Measurements from ENCODE around the gene PFDN6.

Gene PFDN6

DNA sequence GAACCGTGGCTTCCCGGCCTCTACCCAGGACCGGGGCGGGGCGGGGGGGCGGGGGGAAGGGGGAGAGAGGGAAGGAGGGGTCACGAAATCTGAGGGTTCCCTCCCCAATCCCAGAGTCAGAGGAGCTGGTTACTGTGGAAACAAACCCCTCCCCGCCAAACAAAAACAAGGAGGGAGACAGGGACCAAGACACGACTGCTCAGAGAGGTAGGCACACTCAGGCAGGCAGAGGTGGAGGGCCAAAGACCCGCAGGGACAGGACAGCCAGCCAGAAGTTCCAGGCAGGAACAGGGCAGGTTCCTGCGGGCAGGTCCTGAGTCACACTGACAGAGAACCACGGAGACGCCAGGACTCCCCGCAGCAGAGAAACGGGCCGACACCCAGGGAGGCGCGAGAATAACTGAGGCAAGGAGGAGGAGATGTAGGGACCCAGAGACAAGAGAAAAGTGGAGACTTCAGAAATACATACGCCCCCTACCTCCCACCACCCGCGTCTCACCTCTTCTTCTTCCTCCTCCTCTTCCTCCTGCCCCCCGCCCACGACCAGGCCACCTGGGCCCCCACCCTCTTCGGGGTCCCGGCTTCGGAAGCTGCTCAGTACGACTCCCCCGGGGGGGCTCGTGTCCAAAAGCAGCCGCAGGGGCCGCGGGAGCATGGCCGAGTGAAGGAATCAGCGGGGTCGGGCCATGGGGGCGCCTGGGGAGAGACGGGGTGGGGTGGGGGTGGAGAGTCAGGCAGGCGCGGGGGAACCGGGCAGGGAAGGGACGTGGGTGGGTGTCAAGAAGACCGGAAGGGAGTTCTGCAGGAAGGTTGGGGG is 8.8 kb downstream of the PFDN6 start:
- H3K4me1 Mint-ChIP-seq (ENCODE audit: low read depth) = peaks cover 38% of the 10 kb centered on the region
- peak overlapping the region; percentile 98 for H3K4me3 Mint-ChIP-seq
- H3K27ac Mint-ChIP-seq = peak overlapping the region; percentile 98

DNA sequence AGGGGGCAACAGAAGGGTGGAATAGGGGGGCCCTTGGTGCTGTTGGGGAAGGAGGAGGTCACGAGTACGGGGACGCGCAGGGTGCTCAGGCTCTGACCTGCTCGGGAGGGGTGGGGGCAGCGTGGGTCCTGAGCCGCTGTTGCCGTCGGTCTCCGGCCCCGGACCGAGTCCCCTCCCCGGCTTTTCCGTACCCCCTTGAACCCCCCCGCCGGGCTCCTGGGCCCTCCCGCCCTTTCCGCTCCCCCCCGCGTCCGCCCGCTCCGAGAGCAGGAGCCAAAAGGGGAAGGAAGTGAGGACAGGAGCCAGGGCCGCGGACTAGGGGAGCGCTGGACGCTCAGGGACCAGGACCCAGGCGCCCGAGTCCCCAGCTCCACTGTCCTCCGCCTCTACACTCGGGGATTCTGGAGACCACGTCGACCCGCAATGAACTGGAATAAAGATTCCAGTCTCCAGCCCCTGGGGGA is 9.4 kb downstream of the PFDN6 start, which contains the start of gene RGL2:
Gene RGL2 (minus strand): TSS at position 170 of the 464 bp plus-strand sequence. CDS start 332 bp downstream, outside the sequence.
- H3K9me3 Mint-ChIP-seq = no peaks in the 10 kb centered on the region
- H3K4me3 Mint-ChIP-seq = peak within 1 kb of the TSS; percentile 98
- H3K36me3 Mint-ChIP-seq (ENCODE audit: low read depth) = peaks cover 40% of the 10 kb centered on the region
- H3K27ac Mint-ChIP-seq = peak within 1 kb of the TSS; percentile 98
- H3K4me1 Mint-ChIP-seq (ENCODE audit: low read depth) = peaks cover 41% of the 10 kb centered on the region
- H3K27me3 Mint-ChIP-seq = no peaks in the 10 kb centered on the region

More for the DNA sequence above, 8.8 kb downstream of the PFDN6 start:
- Mint-ChIP-seq H3K9me3 (no peaks in the 10 kb centered on the region), H3K27me3 (no peaks in the 10 kb centered on the region), H3K36me3 (ENCODE audit: low read depth) (peaks cover 35% of the 10 kb centered on the region)

DNA sequence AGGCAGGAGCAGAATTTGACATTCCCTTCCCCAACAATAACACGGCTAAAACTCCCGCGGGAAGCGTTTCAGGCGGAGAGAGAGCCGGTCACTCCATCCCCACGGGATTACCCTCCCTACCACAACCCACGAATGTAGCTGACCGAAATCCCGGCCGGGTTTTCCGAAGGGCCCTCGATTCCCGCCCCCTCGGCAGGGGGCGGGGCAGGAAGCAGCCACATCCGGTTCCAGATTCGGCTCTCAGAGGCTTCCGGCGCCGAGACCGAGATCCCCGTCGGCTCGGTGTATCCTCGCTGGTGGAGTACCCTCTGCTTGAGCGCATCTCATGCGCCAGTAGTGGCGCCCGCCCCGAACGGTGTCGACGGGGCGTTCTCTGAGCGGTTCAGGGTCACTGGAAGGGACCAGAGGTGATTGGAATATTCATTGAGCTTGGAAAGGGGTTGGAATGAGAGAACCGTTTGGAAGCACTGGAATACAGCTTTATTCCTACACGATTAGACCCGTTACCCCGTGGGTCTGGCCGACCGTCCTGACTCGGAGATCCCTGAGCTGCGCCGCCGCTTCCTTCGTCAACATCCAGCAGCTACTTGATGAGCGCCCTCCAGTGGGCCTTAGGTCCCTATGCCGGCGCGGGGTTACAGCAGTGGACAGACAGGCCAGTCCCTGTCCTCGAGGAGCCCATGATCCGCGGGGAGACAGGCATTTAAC is 10.0 kb downstream of the PFDN6 start:
- Mint-ChIP-seq H3K27me3 (no peaks in the 10 kb centered on the region), H3K4me1 (ENCODE audit: low read depth) (peaks cover 45% of the 10 kb centered on the region), H3K9me3 (no peaks in the 10 kb centered on the region), H3K4me3 (peak overlapping the region; percentile 98), H3K27ac (peak overlapping the region; percentile 95), H3K36me3 (ENCODE audit: low read depth) (peaks cover 37% of the 10 kb centered on the region)

- Mint-ChIP-seq H3K9me3 (no peaks in the 10 kb centered on the region), H3K27ac (no peak overlapping the region), H3K4me3 (no peak overlapping the region), H3K27me3 (no peaks in the 10 kb centered on the region), H3K4me1 (ENCODE audit: low read depth) (peaks cover 54% of the 10 kb centered on the region), H3K36me3 (ENCODE audit: low read depth) (peaks cover 41% of the 10 kb centered on the region)
Measured at GRCh38 chr6:33301877-33302276, 12.5 kb downstream of the PFDN6 start.

DNA sequence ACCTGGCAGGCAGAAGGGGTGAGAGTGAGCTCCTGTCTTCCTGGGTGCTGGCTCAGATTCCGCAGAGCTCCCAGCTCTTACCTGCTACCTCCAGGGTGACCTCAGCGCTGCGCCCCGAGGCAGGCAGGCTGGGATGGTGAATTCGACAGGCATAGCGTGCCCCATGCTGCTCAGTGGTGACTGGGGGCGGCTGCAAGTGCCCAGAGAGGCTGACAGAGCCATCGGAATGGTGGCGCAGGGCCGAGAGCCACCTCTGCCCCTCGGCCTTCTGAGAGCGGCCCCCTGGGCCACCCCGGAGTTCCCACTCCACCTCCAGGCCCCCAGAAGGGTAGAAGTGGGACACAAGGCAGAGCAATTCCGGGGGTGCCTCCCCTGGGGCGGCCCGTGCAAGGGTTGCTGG is 14.8 kb downstream of the PFDN6 start:
- H3K36me3 Mint-ChIP-seq (ENCODE audit: low read depth) = peaks cover 55% of the 10 kb centered on the region
- H3K27me3 Mint-ChIP-seq = no peaks in the 10 kb centered on the region
- no peak overlapping the region for H3K4me3 Mint-ChIP-seq
- H3K9me3 Mint-ChIP-seq = no peaks in the 10 kb centered on the region
- H3K27ac Mint-ChIP-seq = no peak overlapping the region
- peaks cover 55% of the 10 kb centered on the region for H3K4me1 Mint-ChIP-seq (ENCODE audit: low read depth)

GRCh38 chr6:33305052-33305451 is 15.7 kb downstream of the PFDN6 start:
- peaks cover 48% of the 10 kb centered on the region for H3K4me1 Mint-ChIP-seq (ENCODE audit: low read depth)
- H3K36me3 Mint-ChIP-seq (ENCODE audit: low read depth) = peaks cover 51% of the 10 kb centered on the region
- no peak overlapping the region for H3K4me3 Mint-ChIP-seq

DNA sequence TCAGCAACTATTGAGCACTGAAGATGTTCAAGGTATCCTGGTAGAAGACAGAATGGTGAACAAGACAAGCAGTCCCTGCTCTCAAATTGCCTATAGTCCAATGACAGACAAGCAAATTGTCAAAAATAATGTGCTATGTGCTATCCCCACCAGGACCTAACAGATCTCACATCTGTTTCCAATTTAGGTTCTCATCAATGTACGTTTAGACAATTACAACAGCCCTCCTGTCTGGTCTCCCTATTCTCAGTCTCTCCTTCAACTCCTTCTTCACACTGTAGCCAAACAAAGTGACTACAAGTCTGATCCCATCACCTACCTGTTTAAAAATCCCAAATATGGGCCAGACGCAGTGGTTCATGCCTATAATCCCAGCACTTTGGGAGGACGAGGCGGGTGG is 17.0 kb downstream of the PFDN6 start:
- Mint-ChIP-seq H3K4me1 (ENCODE audit: low read depth) (peaks cover 44% of the 10 kb centered on the region), H3K36me3 (ENCODE audit: low read depth) (peaks cover 51% of the 10 kb centered on the region), H3K27ac (peak overlapping the region; percentile 65), H3K9me3 (no peaks in the 10 kb centered on the region), H3K27me3 (no peaks in the 10 kb centered on the region), H3K4me3 (no peak overlapping the region)

More at GRCh38 chr6:33305052-33305451, 15.7 kb downstream of the PFDN6 start:
- Mint-ChIP-seq H3K27me3 (no peaks in the 10 kb centered on the region), H3K9me3 (no peaks in the 10 kb centered on the region), H3K27ac (no peak overlapping the region)

DNA sequence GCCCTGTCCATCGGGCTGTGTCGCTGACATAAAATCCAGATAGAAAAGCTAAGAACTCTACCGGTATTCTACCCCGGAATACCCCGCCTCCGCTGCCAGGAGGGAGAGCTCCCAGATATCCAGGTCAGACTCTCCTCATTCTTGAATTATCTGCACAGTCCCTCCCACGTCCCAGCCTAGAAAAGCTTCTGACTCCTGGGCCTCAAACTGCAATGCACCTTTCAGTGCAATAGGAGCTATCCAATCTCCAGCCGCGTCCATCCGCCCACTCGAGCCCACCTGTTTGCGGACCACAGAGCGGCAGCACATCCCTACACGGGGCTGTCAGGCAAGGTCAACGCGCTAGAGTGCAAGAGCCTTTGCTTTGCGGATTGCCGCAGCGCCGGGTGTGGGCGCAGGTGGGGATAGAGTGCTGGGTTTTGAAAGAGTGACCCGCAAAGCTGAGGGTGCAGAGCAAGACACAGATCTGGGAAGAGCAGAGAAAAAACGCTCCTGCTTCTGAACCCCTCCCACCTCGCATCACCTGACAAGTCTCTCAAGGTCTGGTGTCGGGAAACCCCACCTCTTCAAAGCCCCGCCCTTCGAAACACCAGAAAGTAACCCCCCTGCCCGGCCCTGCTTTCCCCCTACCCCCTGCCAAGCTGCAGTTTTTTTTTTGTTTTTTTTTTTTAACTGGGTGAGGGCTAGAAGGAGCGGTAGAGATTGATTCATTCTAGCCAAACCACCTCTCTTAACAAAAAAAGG is 23.1 kb downstream of the PFDN6 start:
- H3K4me1 Mint-ChIP-seq (ENCODE audit: low read depth) = peaks cover 62% of the 10 kb centered on the region
- peak overlapping the region; percentile 97 for H3K27ac Mint-ChIP-seq
- peaks cover 45% of the 10 kb centered on the region for H3K36me3 Mint-ChIP-seq (ENCODE audit: low read depth)
- H3K9me3 Mint-ChIP-seq = no peaks in the 10 kb centered on the region
- peak overlapping the region; percentile 98 for H3K4me3 Mint-ChIP-seq
- no peaks in the 10 kb centered on the region for H3K27me3 Mint-ChIP-seq

GRCh38 chr6:33313105-33313708 is 23.8 kb downstream of the PFDN6 start:
- Mint-ChIP-seq H3K36me3 (ENCODE audit: low read depth) (peaks cover 41% of the 10 kb centered on the region), H3K27me3 (no peaks in the 10 kb centered on the region), H3K9me3 (no peaks in the 10 kb centered on the region), H3K4me1 (ENCODE audit: low read depth) (peaks cover 63% of the 10 kb centered on the region), H3K27ac (peak overlapping the region; percentile 97), H3K4me3 (peak overlapping the region; percentile 98)

- Mint-ChIP-seq H3K36me3 (ENCODE audit: low read depth) (peaks cover 41% of the 10 kb centered on the region), H3K27me3 (no peaks in the 10 kb centered on the region), H3K9me3 (no peaks in the 10 kb centered on the region), H3K4me1 (ENCODE audit: low read depth) (peaks cover 63% of the 10 kb centered on the region), H3K27ac (peak within 1 kb of the TSS; percentile 97), H3K4me3 (peak within 1 kb of the TSS; percentile 98)
Measured at GRCh38 chr6:33313709-33314514, 24.5 kb downstream of the PFDN6 start, which contains the start of gene TAPBP. TSS of gene TAPBP (minus strand) at chr6:33314078. CDS start at chr6:33314041, 37 bp downstream.

DNA sequence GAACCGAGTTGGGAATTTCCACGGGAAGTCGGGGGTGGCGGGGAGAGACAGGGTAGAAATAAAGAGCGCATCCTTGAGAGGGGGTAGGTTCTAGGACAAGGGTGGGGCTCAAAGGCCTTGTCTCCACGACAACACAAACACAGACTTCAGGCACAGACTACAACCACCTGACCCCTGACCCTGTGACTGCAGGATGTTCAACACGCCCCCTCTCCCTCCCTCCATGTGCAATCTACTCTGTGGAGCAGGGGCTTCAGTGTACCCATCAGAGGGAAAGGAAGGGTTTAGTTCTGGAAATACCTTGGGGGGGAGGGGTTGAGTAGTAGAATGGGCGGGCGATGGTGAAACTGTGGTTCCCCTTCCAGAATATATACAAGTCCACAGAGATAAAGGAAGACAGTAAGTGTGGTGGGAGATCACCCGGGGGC is 25.1 kb downstream of the PFDN6 start:
- peak overlapping the region; percentile 97 for H3K27ac Mint-ChIP-seq
- peaks cover 68% of the 10 kb centered on the region for H3K4me1 Mint-ChIP-seq (ENCODE audit: low read depth)
- no peaks in the 10 kb centered on the region for H3K27me3 Mint-ChIP-seq
- no peaks in the 10 kb centered on the region for H3K9me3 Mint-ChIP-seq
- H3K36me3 Mint-ChIP-seq (ENCODE audit: low read depth) = peaks cover 47% of the 10 kb centered on the region
- H3K4me3 Mint-ChIP-seq = peak overlapping the region; percentile 98

DNA sequence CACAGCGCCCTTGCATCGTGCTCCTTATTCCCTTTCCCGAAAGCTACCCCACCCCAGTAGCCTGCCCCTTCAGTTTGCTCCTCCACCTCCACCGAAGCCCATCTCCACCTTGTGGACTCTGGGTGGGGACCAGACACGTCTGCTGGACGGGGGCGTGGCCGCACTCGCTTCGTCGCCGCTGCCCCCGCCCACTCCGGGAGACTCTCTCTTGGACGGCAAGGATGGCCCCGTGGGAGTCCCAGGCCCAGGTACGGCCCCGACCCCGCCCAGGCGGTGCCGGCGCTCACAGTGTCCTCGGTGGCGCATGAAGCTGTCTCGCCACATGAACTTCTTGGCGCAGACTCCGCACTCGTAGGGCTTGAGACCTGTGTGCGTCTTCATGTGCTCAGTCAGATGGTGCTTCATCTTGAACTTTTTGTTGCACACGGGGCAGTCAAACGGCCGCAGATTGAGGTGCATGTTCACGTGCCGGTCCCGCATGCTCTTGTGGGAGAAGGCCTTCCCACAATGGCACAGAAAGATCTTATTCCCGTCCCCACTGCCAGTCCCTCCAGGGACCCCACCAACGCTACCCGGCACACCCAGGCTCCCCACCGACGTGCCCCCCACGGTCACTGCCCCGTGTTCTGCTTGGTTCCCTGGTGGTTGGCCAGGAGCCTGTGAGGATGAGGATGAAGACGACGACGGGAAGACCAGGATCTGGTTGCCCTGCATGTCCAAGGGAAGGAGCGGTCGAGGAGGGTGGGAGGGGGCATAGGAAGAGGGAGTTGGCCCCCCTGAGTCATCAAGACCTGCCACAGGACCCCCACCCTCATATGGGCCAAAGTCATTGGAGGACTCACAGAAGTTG is 25.8 kb downstream of the PFDN6 start:
- Mint-ChIP-seq H3K9me3 (no peaks in the 10 kb centered on the region), H3K4me3 (peak overlapping the region; percentile 98), H3K4me1 (ENCODE audit: low read depth) (peaks cover 73% of the 10 kb centered on the region), H3K27me3 (no peaks in the 10 kb centered on the region), H3K27ac (peak overlapping the region; percentile 97), H3K36me3 (ENCODE audit: low read depth) (peaks cover 50% of the 10 kb centered on the region)
